ENCODE data around the gene SEMA5A.

DNA sequence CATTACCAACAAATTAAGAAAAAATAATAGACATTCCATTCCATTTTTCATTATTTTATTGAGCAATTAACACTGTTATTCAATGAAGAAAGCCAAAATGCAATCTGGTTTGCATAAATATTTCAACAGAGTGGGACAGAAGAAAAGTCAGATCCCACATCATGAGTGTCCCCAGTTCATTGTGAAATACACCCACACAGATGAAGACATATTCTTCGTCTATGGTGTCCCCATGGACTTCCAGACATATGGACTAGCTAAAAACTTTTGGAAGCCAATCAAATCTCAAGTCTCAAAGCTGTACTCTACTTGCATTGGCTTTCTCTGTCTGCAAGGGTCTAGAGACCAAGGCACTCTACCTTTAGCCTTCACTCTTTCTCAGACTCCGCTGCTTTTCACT lies 194.3 kb downstream of the SEMA5A start:
- TF ChIP-seq, protein P1, sequence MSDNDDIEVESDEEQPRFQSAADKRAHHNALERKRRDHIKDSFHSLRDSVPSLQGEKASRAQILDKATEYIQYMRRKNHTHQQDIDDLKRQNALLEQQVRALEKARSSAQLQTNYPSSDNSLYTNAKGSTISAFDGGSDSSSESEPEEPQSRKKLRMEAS (IDR thresholded peaks at IDR 0.05; ENCODE audit: low read depth): no peak
- no peak for TF ChIP-seq RCOR1 (IDR thresholded peaks at IDR 0.05; ENCODE audit: low read length)
- no peak for TF ChIP-seq FOSL2 (IDR thresholded peaks at IDR 0.05; ENCODE audit: borderline replicate concordance, low read depth)
- TF ChIP-seq, protein P2, sequence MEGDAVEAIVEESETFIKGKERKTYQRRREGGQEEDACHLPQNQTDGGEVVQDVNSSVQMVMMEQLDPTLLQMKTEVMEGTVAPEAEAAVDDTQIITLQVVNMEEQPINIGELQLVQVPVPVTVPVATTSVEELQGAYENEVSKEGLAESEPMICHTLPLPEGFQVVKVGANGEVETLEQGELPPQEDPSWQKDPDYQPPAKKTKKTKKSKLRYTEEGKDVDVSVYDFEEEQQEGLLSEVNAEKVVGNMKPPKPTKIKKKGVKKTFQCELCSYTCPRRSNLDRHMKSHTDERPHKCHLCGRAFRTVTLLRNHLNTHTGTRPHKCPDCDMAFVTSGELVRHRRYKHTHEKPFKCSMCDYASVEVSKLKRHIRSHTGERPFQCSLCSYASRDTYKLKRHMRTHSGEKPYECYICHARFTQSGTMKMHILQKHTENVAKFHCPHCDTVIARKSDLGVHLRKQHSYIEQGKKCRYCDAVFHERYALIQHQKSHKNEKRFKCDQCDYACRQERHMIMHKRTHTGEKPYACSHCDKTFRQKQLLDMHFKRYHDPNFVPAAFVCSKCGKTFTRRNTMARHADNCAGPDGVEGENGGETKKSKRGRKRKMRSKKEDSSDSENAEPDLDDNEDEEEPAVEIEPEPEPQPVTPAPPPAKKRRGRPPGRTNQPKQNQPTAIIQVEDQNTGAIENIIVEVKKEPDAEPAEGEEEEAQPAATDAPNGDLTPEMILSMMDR (IDR thresholded peaks at IDR 0.05): no peak
- no peak for TF ChIP-seq RAD21 (IDR thresholded peaks at IDR 0.05; ENCODE audit: low read length)
- TF ChIP-seq, protein P3, sequence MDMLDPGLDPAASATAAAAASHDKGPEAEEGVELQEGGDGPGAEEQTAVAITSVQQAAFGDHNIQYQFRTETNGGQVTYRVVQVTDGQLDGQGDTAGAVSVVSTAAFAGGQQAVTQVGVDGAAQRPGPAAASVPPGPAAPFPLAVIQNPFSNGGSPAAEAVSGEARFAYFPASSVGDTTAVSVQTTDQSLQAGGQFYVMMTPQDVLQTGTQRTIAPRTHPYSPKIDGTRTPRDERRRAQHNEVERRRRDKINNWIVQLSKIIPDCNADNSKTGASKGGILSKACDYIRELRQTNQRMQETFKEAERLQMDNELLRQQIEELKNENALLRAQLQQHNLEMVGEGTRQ (IDR thresholded peaks at IDR 0.05; ENCODE audit: borderline replicate concordance, low read depth, low read length): no peak
- no peak for TF ChIP-seq YY1 (IDR thresholded peaks at IDR 0.05; ENCODE audit: low read depth)
- TF ChIP-seq GABPA (IDR thresholded peaks at IDR 0.05; ENCODE audit: low read depth): no peak
- TF ChIP-seq FOXJ3 (CRISPR knock-in tag; IDR thresholded peaks at IDR 0.05): no peak
- TF ChIP-seq EZH2phosphoT487 (IDR thresholded peaks at IDR 0.05; ENCODE audit: borderline replicate concordance, low read depth): no peak
- no peak for TF ChIP-seq CHD2 (IDR thresholded peaks at IDR 0.05; ENCODE audit: low read length, partially characterized antibody)
